Activated CD4-positive, alpha-beta memory T cell treated with anti-CD3 and anti-CD28 coated beads, Interleukin-2, amount 10 ng/mL, durations not matched to agents 7 days and 5 days (primary cell): Measurements from ENCODE around the gene KCNH8. TPM values are rescaled to one million over a fixed set of nuclear protein-coding genes. Genes with fewer than 3 reads are reported as not detected.
A peak's percentile ranks its signal among the peaks of the same experiment; 100 is the strongest.

Source experiments
- CTCF ChIA-PET: fragments of 350-600 bp; sonication (Branson Sonifier 250); formaldehyde crosslinking; loops from one replicate; lab custom pipeline; 2021; ENCODE audit warnings: antibody characterized with exemption, inconsistent platforms; lab: Charles Lee
- POLR2A ChIA-PET: fragments of 350-600 bp; sonication (Branson Sonifier 250); formaldehyde crosslinking; loops from one replicate; lab custom pipeline; 2021; ENCODE audit warnings: antibody characterized with exemption; lab: Charles Lee
- DNase-seq: peaks from one replicate; pipeline ENCODE4 v3.0.0-alpha.2; 2020
- H3K27ac Mint-ChIP-seq: one replicate; pipeline ENCODE4 v1.8.0; 2021; ENCODE audit warnings: mild to moderate bottlenecking, mixed read lengths
- H3K27me3 Mint-ChIP-seq: one replicate; pipeline ENCODE4 v1.8.0; 2021; ENCODE audit warnings: mixed read lengths
- H3K36me3 Mint-ChIP-seq: one replicate; pipeline ENCODE4 v1.8.0; 2021; ENCODE audit warnings: low read depth, mixed read lengths
- H3K4me1 Mint-ChIP-seq: one replicate; pipeline ENCODE4 v1.8.0; 2021; ENCODE audit warnings: mixed read lengths
- H3K4me3 Mint-ChIP-seq: one replicate; pipeline ENCODE4 v1.8.0; 2021; ENCODE audit warnings: mild to moderate bottlenecking, mixed read lengths
- H3K9me3 Mint-ChIP-seq: one replicate; pipeline ENCODE4 v1.8.0; 2021; ENCODE audit warnings: mixed read lengths
- total RNA-seq, 2 experiments: library from RNA; stranded (reverse); gene quantifications; one replicate each; pipeline ENCODE4 v1.2.3, GENCODE V29; 2021

KCNH8 gene
- total RNA-seq, 2 experiments from 2014 or later, result not detected

GRCh38 chr3:19146685-19147650 lies 1.3 kb upstream of the KCNH8 start:
- ChIA-PET POLR2A (no interaction called here), CTCF (interaction anchor here (0.9 kb wide), 1 partner anchor 38 kb away, joined by 3 read pairs; no protein-coding TSS in a partner anchor)
- H3K27ac Mint-ChIP-seq, result no peak overlapping the region

GRCh38 chr3:19148768-19149091 lies 420 bp downstream of the KCNH8 start:
- CTCF ChIA-PET, result no interaction called here
- peaks cover 6% of the 10 kb centered on the region for H3K36me3 Mint-ChIP-seq

More at GRCh38 chr3:19146685-19147650, 1.3 kb upstream of the KCNH8 start:
- Mint-ChIP-seq H3K4me3 (peak overlapping the region; percentile 80), H3K27me3 (peaks cover 55% of the 10 kb centered on the region), H3K36me3 (peaks cover 6% of the 10 kb centered on the region), H3K9me3 (peaks cover 3% of the 10 kb centered on the region), H3K4me1 (peaks cover 22% of the 10 kb centered on the region)
- peak; percentile 53 for DNase-seq

GRCh38 chr3:19149368-19149767 lies 1.1 kb downstream of the KCNH8 start:
- ChIA-PET POLR2A (no interaction called here), CTCF (no interaction called here)
- peaks cover 42% of the 10 kb centered on the region for H3K27me3 Mint-ChIP-seq
- H3K9me3 Mint-ChIP-seq, result peaks cover 3% of the 10 kb centered on the region
- H3K4me3 Mint-ChIP-seq, result no peak overlapping the region
- H3K27ac Mint-ChIP-seq, result no peak overlapping the region
- H3K4me1 Mint-ChIP-seq, result peaks cover 22% of the 10 kb centered on the region
- peak; percentile 35 for DNase-seq
- H3K36me3 Mint-ChIP-seq, result peaks cover 6% of the 10 kb centered on the region

More at GRCh38 chr3:19148768-19149091, 420 bp downstream of the KCNH8 start:
- H3K4me3 Mint-ChIP-seq, result peak overlapping the region; percentile 47
- POLR2A ChIA-PET, result no interaction called here
- H3K4me1 Mint-ChIP-seq, result peaks cover 22% of the 10 kb centered on the region
- H3K27ac Mint-ChIP-seq, result no peak overlapping the region
- peaks cover 42% of the 10 kb centered on the region for H3K27me3 Mint-ChIP-seq
- no peak for DNase-seq
- H3K9me3 Mint-ChIP-seq, result peaks cover 3% of the 10 kb centered on the region

- H3K9me3 Mint-ChIP-seq, result no peaks in the 10 kb centered on the region
- peaks cover 18% of the 10 kb centered on the region for H3K4me1 Mint-ChIP-seq
- peaks cover 6% of the 10 kb centered on the region for H3K36me3 Mint-ChIP-seq
- ChIA-PET CTCF (no interaction called here), POLR2A (no interaction called here)
- H3K27me3 Mint-ChIP-seq, result peaks cover 37% of the 10 kb centered on the region
- H3K4me3 Mint-ChIP-seq, result no peak overlapping the region
- no peak for DNase-seq
- H3K27ac Mint-ChIP-seq, result no peak overlapping the region
These were observed 2.9 kb downstream of the KCNH8 start for GRCh38 chr3:19151171-19151570.

GRCh38 chr3:19154693-19155250 lies 6.5 kb downstream of the KCNH8 start:
- ChIA-PET CTCF (no interaction called here), POLR2A (no interaction called here)
- Mint-ChIP-seq H3K36me3 (no peaks in the 10 kb centered on the region), H3K27me3 (peaks cover 13% of the 10 kb centered on the region), H3K4me3 (no peak overlapping the region), H3K4me1 (no peaks in the 10 kb centered on the region), H3K27ac (no peak overlapping the region), H3K9me3 (no peaks in the 10 kb centered on the region)
- no peak for DNase-seq

- DNase-seq, result no peak
- CTCF ChIA-PET, result no interaction called here
- Mint-ChIP-seq H3K27me3 (peaks cover 8% of the 10 kb centered on the region), H3K4me1 (no peaks in the 10 kb centered on the region), H3K36me3 (no peaks in the 10 kb centered on the region), H3K27ac (no peak overlapping the region), H3K4me3 (no peak overlapping the region), H3K9me3 (no peaks in the 10 kb centered on the region)
- POLR2A ChIA-PET, result no interaction called here
These were observed 7.1 kb downstream of the KCNH8 start for GRCh38 chr3:19155375-19155774.

- H3K27me3 Mint-ChIP-seq, result peaks cover 9% of the 10 kb centered on the region
- POLR2A ChIA-PET, result no interaction called here
- no peak overlapping the region for H3K4me3 Mint-ChIP-seq
- CTCF ChIA-PET, result no interaction called here
- no peak overlapping the region for H3K27ac Mint-ChIP-seq
- no peaks in the 10 kb centered on the region for H3K4me1 Mint-ChIP-seq
- no peaks in the 10 kb centered on the region for H3K36me3 Mint-ChIP-seq
- H3K9me3 Mint-ChIP-seq, result no peaks in the 10 kb centered on the region
- no peak for DNase-seq
These were observed 11.8 kb downstream of the KCNH8 start for GRCh38 chr3:19159966-19160635.

GRCh38 chr3:19165654-19166053 lies 17.3 kb downstream of the KCNH8 start:
- Mint-ChIP-seq H3K27me3 (peaks cover 4% of the 10 kb centered on the region), H3K4me1 (no peaks in the 10 kb centered on the region), H3K4me3 (no peak overlapping the region), H3K9me3 (no peaks in the 10 kb centered on the region), H3K27ac (no peak overlapping the region), H3K36me3 (no peaks in the 10 kb centered on the region)
- DNase-seq, result no peak
- CTCF ChIA-PET, result interaction anchor here (1.2 kb wide), 1 partner anchor 9 kb away, joined by 4 read pairs; no protein-coding TSS in a partner anchor
- POLR2A ChIA-PET, result no interaction called here

GRCh38 chr3:19171794-19172193 lies 23.5 kb downstream of the KCNH8 start:
- CTCF ChIA-PET, result no interaction called here
- H3K27ac Mint-ChIP-seq, result no peak overlapping the region
- POLR2A ChIA-PET, result no interaction called here
- no peaks in the 10 kb centered on the region for H3K4me1 Mint-ChIP-seq
- H3K36me3 Mint-ChIP-seq, result no peaks in the 10 kb centered on the region
- DNase-seq, result no peak
- H3K27me3 Mint-ChIP-seq, result peaks cover 1% of the 10 kb centered on the region
- H3K4me3 Mint-ChIP-seq, result no peak overlapping the region
- H3K9me3 Mint-ChIP-seq, result no peaks in the 10 kb centered on the region

- Mint-ChIP-seq H3K27me3 (peaks cover 8% of the 10 kb centered on the region), H3K4me1 (no peaks in the 10 kb centered on the region), H3K27ac (no peak overlapping the region), H3K4me3 (no peak overlapping the region), H3K9me3 (no peaks in the 10 kb centered on the region), H3K36me3 (no peaks in the 10 kb centered on the region)
- no peak for DNase-seq
- ChIA-PET POLR2A (no interaction called here), CTCF (no interaction called here)
These were observed 25.6 kb downstream of the KCNH8 start for GRCh38 chr3:19173945-19174344.

GRCh38 chr3:19183584-19183983 lies 35.3 kb downstream of the KCNH8 start:
- peaks cover 6% of the 10 kb centered on the region for H3K4me1 Mint-ChIP-seq
- no peaks in the 10 kb centered on the region for H3K9me3 Mint-ChIP-seq
- POLR2A ChIA-PET, result no interaction called here
- no peak overlapping the region for H3K4me3 Mint-ChIP-seq
- CTCF ChIA-PET, result no interaction called here
- no peaks in the 10 kb centered on the region for H3K36me3 Mint-ChIP-seq
- no peak for DNase-seq
- no peak overlapping the region for H3K27ac Mint-ChIP-seq
- peaks cover 14% of the 10 kb centered on the region for H3K27me3 Mint-ChIP-seq

- H3K9me3 Mint-ChIP-seq, result no peaks in the 10 kb centered on the region
- DNase-seq, result no peak
- peaks cover 3% of the 10 kb centered on the region for H3K27me3 Mint-ChIP-seq
- H3K4me3 Mint-ChIP-seq, result no peak overlapping the region
- ChIA-PET CTCF (no interaction called here), POLR2A (no interaction called here)
- peaks cover 9% of the 10 kb centered on the region for H3K4me1 Mint-ChIP-seq
- H3K36me3 Mint-ChIP-seq, result no peaks in the 10 kb centered on the region
- no peak overlapping the region for H3K27ac Mint-ChIP-seq
These were observed 41.8 kb downstream of the KCNH8 start for GRCh38 chr3:19190126-19190525.

GRCh38 chr3:19190602-19191001 lies 42.3 kb downstream of the KCNH8 start:
- Mint-ChIP-seq H3K27me3 (no peaks in the 10 kb centered on the region), H3K4me3 (no peak overlapping the region), H3K36me3 (no peaks in the 10 kb centered on the region), H3K9me3 (no peaks in the 10 kb centered on the region), H3K4me1 (peaks cover 9% of the 10 kb centered on the region), H3K27ac (no peak overlapping the region)
- CTCF ChIA-PET, result no interaction called here
- no peak for DNase-seq
- POLR2A ChIA-PET, result no interaction called here
